ENCODE data around the gene USP16. TPM values are rescaled to one million over a fixed set of nuclear protein-coding genes. Genes with fewer than 3 reads are reported as not detected.

Gene USP16
- total and polyA plus RNA-seq, 2 of the 13 experiments (the other 11 are each of a cell fraction or from before 2014, with no cell fraction given), result 16.5 to 46.9 TPM

DNA sequence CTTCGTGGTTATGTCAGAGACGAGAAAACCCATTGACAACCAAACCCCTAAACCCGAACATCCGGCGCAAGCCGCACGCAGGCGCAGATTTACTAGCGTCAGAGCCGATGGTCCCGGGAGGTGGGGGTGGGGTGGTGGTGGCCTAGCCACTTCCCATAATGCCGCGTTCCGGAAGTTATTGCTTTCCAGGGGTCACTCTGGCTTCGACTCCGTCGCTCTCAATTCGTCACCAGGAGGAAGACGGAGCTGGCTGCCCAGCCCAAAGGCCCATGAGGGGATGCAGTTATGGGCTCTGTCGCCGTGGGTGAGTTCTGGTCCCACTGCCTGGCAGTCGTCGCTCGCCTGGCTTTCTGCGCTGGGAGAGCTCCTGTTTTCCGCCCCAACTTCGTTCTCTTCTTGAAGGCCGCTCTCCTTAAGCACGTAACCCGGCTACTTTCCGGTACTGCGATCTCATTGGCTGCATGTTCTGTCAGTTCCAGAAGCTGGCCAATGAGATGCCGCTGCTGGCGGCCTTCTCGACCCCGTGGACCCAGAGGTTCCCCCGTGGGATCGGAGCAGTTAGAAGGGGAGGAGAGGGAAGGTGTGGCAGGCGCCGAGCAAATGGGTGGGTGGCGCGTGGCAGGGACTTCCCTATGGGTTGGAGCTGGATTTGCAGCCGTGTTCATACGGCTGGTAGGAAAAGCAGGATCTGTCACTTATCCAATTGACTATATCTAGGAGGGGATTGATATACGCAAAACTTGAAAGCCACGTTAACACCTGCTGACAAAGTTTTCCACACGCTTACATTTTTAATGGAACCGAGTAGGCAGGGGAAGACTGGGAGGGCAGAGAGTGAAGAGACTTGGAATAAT lies at the start of gene USP16 (continued):
- no peak for TF ChIP-seq GATA4 (IDR thresholded peaks at IDR 0.05; ENCODE audit: borderline replicate concordance, low read depth)
- TF ChIP-seq, protein P1, sequence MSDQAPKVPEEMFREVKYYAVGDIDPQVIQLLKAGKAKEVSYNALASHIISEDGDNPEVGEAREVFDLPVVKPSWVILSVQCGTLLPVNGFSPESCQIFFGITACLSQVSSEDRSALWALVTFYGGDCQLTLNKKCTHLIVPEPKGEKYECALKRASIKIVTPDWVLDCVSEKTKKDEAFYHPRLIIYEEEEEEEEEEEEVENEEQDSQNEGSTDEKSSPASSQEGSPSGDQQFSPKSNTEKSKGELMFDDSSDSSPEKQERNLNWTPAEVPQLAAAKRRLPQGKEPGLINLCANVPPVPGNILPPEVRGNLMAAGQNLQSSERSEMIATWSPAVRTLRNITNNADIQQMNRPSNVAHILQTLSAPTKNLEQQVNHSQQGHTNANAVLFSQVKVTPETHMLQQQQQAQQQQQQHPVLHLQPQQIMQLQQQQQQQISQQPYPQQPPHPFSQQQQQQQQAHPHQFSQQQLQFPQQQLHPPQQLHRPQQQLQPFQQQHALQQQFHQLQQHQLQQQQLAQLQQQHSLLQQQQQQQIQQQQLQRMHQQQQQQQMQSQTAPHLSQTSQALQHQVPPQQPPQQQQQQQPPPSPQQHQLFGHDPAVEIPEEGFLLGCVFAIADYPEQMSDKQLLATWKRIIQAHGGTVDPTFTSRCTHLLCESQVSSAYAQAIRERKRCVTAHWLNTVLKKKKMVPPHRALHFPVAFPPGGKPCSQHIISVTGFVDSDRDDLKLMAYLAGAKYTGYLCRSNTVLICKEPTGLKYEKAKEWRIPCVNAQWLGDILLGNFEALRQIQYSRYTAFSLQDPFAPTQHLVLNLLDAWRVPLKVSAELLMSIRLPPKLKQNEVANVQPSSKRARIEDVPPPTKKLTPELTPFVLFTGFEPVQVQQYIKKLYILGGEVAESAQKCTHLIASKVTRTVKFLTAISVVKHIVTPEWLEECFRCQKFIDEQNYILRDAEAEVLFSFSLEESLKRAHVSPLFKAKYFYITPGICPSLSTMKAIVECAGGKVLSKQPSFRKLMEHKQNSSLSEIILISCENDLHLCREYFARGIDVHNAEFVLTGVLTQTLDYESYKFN (CRISPR knock-in tag; conservative IDR thresholded peaks at IDR 0.05), result no peak; the same call in 1 of the 2 replicates
- TF ChIP-seq SKI (IDR thresholded peaks at IDR 0.05; ENCODE audit: partially characterized antibody), result no peak
- 0 out of 2 replicates have a peak, but pooled peaks have one; percentile 15 for TF ChIP-seq ATAD3A (CRISPR knock-in tag; IDR thresholded peaks at IDR 0.05)
- peak; percentile 70 to 95 for TF ChIP-seq POLR2A (IDR thresholded peaks at IDR 0.05; ENCODE audit: insufficient read depth in 1 of 2, low read depth in 2 of 2, low read length in 2 of 2)
- no peak for TF ChIP-seq MLLT10 (CRISPR knock-in tag; IDR thresholded peaks at IDR 0.05)
- TF ChIP-seq, protein P2, sequence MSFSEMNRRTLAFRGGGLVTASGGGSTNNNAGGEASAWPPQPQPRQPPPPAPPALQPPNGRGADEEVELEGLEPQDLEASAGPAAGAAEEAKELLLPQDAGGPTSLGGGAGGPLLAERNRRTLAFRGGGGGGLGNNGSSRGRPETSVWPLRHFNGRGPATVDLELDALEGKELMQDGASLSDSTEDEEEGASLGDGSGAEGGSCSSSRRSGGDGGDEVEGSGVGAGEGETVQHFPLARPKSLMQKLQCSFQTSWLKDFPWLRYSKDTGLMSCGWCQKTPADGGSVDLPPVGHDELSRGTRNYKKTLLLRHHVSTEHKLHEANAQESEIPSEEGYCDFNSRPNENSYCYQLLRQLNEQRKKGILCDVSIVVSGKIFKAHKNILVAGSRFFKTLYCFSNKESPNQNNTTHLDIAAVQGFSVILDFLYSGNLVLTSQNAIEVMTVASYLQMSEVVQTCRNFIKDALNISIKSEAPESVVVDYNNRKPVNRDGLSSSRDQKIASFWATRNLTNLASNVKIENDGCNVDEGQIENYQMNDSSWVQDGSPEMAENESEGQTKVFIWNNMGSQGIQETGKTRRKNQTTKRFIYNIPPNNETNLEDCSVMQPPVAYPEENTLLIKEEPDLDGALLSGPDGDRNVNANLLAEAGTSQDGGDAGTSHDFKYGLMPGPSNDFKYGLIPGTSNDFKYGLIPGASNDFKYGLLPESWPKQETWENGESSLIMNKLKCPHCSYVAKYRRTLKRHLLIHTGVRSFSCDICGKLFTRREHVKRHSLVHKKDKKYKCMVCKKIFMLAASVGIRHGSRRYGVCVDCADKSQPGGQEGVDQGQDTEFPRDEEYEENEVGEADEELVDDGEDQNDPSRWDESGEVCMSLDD (CRISPR knock-in tag; IDR thresholded peaks at IDR 0.05; ENCODE audit: borderline replicate concordance), result 0 out of 2 replicates have a peak, but pooled peaks have one; percentile 72
- TF ChIP-seq ZNF317 (CRISPR knock-in tag; IDR thresholded peaks at IDR 0.05), result no peak
- TF ChIP-seq, protein P3, sequence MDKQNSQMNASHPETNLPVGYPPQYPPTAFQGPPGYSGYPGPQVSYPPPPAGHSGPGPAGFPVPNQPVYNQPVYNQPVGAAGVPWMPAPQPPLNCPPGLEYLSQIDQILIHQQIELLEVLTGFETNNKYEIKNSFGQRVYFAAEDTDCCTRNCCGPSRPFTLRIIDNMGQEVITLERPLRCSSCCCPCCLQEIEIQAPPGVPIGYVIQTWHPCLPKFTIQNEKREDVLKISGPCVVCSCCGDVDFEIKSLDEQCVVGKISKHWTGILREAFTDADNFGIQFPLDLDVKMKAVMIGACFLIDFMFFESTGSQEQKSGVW (CRISPR knock-in tag; IDR thresholded peaks at IDR 0.05; ENCODE audit: borderline replicate concordance), result no peak
- no peak for TF ChIP-seq SP140L (CRISPR knock-in tag; IDR thresholded peaks at IDR 0.05; ENCODE audit: borderline replicate concordance)
- TF ChIP-seq ZNF136 (CRISPR knock-in tag; IDR thresholded peaks at IDR 0.05; ENCODE audit: low read depth), result no peak
- TF ChIP-seq, protein P4, sequence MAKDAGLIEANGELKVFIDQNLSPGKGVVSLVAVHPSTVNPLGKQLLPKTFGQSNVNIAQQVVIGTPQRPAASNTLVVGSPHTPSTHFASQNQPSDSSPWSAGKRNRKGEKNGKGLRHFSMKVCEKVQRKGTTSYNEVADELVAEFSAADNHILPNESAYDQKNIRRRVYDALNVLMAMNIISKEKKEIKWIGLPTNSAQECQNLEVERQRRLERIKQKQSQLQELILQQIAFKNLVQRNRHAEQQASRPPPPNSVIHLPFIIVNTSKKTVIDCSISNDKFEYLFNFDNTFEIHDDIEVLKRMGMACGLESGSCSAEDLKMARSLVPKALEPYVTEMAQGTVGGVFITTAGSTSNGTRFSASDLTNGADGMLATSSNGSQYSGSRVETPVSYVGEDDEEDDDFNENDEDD (CRISPR knock-in tag; IDR thresholded peaks at IDR 0.05; ENCODE audit: borderline replicate concordance), result peak; percentile 37; the same call in 1 of the 2 replicates
- TF ChIP-seq, protein P5, sequence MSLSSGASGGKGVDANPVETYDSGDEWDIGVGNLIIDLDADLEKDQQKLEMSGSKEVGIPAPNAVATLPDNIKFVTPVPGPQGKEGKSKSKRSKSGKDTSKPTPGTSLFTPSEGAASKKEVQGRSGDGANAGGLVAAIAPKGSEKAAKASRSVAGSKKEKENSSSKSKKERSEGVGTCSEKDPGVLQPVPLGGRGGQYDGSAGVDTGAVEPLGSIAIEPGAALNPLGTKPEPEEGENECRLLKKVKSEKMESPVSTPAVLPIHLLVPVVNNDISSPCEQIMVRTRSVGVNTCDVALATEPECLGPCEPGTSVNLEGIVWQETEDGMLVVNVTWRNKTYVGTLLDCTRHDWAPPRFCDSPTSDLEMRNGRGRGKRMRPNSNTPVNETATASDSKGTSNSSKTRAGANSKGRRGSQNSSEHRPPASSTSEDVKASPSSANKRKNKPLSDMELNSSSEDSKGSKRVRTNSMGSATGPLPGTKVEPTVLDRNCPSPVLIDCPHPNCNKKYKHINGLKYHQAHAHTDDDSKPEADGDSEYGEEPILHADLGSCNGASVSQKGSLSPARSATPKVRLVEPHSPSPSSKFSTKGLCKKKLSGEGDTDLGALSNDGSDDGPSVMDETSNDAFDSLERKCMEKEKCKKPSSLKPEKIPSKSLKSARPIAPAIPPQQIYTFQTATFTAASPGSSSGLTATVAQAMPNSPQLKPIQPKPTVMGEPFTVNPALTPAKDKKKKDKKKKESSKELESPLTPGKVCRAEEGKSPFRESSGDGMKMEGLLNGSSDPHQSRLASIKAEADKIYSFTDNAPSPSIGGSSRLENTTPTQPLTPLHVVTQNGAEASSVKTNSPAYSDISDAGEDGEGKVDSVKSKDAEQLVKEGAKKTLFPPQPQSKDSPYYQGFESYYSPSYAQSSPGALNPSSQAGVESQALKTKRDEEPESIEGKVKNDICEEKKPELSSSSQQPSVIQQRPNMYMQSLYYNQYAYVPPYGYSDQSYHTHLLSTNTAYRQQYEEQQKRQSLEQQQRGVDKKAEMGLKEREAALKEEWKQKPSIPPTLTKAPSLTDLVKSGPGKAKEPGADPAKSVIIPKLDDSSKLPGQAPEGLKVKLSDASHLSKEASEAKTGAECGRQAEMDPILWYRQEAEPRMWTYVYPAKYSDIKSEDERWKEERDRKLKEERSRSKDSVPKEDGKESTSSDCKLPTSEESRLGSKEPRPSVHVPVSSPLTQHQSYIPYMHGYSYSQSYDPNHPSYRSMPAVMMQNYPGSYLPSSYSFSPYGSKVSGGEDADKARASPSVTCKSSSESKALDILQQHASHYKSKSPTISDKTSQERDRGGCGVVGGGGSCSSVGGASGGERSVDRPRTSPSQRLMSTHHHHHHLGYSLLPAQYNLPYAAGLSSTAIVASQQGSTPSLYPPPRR (CRISPR knock-in tag; IDR thresholded peaks at IDR 0.05; ENCODE audit: borderline replicate concordance), result no peak
- no peak for TF ChIP-seq MATR3 (CRISPR knock-in tag; IDR thresholded peaks at IDR 0.05)
- peak; percentile 44 for TF ChIP-seq ZNF883 (CRISPR knock-in tag; IDR thresholded peaks at IDR 0.05; ENCODE audit: not compliant biosample characterization)

Data from HepG2 (cell line).